ENCODE results near the gene PLCB1.

DNA sequence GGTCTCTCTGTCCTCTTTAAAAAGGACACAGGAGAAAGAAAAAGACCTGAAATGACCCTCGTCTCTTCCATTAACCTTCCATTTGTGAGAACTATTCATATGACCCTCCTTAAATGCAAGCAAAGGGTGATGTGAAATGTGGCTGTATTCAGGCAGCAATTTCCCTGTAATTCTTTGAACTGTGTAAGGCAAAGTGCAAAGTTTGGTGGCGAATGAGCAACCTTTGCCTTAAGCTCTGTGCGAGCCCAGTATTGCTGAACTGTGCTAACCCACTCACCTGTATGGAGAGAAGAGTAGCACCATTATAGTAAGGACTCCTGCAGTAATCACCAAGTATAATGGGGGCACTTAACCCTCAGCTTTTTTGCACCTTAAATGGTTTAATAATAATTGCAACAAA, 223.4 kb downstream of the PLCB1 start:
- TF ChIP-seq, protein P1, sequence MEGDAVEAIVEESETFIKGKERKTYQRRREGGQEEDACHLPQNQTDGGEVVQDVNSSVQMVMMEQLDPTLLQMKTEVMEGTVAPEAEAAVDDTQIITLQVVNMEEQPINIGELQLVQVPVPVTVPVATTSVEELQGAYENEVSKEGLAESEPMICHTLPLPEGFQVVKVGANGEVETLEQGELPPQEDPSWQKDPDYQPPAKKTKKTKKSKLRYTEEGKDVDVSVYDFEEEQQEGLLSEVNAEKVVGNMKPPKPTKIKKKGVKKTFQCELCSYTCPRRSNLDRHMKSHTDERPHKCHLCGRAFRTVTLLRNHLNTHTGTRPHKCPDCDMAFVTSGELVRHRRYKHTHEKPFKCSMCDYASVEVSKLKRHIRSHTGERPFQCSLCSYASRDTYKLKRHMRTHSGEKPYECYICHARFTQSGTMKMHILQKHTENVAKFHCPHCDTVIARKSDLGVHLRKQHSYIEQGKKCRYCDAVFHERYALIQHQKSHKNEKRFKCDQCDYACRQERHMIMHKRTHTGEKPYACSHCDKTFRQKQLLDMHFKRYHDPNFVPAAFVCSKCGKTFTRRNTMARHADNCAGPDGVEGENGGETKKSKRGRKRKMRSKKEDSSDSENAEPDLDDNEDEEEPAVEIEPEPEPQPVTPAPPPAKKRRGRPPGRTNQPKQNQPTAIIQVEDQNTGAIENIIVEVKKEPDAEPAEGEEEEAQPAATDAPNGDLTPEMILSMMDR (IDR thresholded peaks at IDR 0.05): no peak
- TF ChIP-seq POLR2AphosphoS5 (IDR thresholded peaks at IDR 0.05) (no peak), POLR2A (IDR thresholded peaks at IDR 0.05) (no peak)

Data from breast epithelium (tissue), 3 donors.